LNCAP (cell line): Measurements from ENCODE around the gene TRAPPC1.

ENCODE experiments used
- CTCF ChIP-seq: fragments of 450-650 bp; IDR thresholded peaks from 2 replicates; pipeline ENCODE4 v1.5.1; 2017; ENCODE audit warnings: mild to moderate bottlenecking

TRAPPC1 gene

GRCh38 chr17:7916808-7917207 lies 14.9 kb downstream of the TRAPPC1 start:
- no peak for TF ChIP-seq CTCF

- TF ChIP-seq CTCF: no peak
Measured at GRCh38 chr17:7916385-7916682, 15.4 kb downstream of the TRAPPC1 start.

- TF ChIP-seq CTCF: no peak
Measured at GRCh38 chr17:7915611-7916384, 15.9 kb downstream of the TRAPPC1 start, which contains the start of gene RNF227. Gene RNF227, minus strand, starts transcription at chr17:7916289. Its CDS starts 94 bp downstream, at chr17:7916195.

DNA sequence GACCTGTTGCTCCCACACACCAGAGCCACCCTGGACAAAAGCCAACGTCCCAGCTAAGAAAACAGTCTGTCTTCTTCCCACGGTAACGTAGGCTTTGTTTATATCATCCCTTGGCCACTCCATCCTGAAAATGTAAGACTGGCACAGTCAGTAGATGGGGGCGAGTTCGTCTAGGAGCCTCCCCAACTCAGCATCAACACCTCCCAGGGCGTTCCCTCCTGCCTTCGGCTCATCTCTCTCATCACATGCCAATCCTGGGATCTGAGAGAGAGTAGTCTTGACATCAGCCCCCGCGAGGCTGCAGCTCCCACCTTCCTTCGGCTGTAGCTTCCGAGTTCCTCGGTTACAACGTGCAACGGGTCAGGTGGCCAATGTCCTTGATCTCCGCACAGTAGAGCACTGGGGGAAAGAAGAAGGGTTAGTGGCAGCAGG lies 16.6 kb downstream of the TRAPPC1 start:
- TF ChIP-seq CTCF: no peak

GRCh38 chr17:7912927-7913524 lies 18.7 kb downstream of the TRAPPC1 start:
- peak; percentile 73 for TF ChIP-seq CTCF

GRCh38 chr17:7911116-7911515 lies 20.6 kb downstream of the TRAPPC1 start:
- no peak for TF ChIP-seq CTCF

DNA sequence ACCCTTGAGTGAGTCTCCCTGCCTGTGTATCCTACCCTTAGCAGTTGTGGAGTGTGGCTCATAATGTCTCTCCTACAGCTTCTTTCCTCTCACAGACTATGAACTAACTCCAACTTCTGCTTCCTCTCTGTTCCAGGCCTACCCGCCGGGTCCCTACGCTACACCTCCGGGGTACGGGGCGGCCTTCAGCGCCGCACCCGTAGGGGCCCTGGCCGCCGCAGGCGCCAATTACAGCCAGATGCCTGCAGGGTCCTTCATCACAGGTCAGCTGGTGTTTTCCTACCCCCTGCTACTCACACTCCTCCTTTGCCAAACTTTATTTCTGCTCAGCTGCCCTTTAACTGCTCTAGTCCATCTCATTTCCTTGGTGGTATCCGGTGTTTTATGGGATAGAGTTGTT lies 21.0 kb downstream of the TRAPPC1 start:
- TF ChIP-seq CTCF: no peak
